K562 (cell line): ENCODE results near the gene SORCS2. TPM values are rescaled to one million over a fixed set of nuclear protein-coding genes. Genes with fewer than 3 reads are reported as not detected.

Source experiments
- CLOCK ChIP-seq: fragments of 250-450 bp; sonication (Bioruptor Pico); IDR thresholded peaks from 2 replicates; pipeline ENCODE4 v1.4.0; 2020; ENCODE audit warnings: mild to moderate bottlenecking, moderate library complexity, borderline replicate concordance
- JUN ChIP-seq, 2 experiments: sonication (generic) in 1 of 2; formaldehyde crosslinking in 1 of 2; IDR thresholded peaks; 2 replicates each; pipeline versions ENCODE4 v1.6.1 to v1.8.0; 2012 to 2022; ENCODE audit warnings: borderline replicate concordance in 2 of 2, mild to moderate bottlenecking in 2 of 2, improper control_type of control experiment in 1 of 2, low read depth in 1 of 2, low read length in 1 of 2, missing genetic modification reagents in 1 of 2
- LCOR ChIP-seq: sonication (generic); formaldehyde crosslinking; IDR thresholded peaks from 2 replicates; pipeline ENCODE4 v1.8.0; 2022; ENCODE audit warnings: mild to moderate bottlenecking, missing genetic modification reagents
- NR3C1 ChIP-seq: sonication (generic); formaldehyde crosslinking; IDR thresholded peaks from 2 replicates; pipeline ENCODE4 v1.8.1; 2022; ENCODE audit warnings: missing genetic modification reagents
- POLR2AphosphoS2 ChIP-seq: IDR thresholded peaks from 2 replicates; pipeline ENCODE4 v1.6.1; 2012; ENCODE audit warnings: low read length, improper control_type of control experiment
- PTTG1 ChIP-seq: fragments of 450-650 bp; IDR thresholded peaks from 2 replicates; pipeline ENCODE4 v1.6.1; 2016; ENCODE audit warnings: low read depth, mild to moderate bottlenecking, missing genetic modification characterization, missing compliant biosample characterization
- ZNF23 ChIP-seq: fragments of 250-450 bp; sonication (Bioruptor Pico); IDR thresholded peaks from 2 replicates; pipeline ENCODE4 v1.4.0; 2020; ENCODE audit warnings: mild to moderate bottlenecking
- polyA plus RNA-seq, 8 experiments: library from polyadenylated mRNA; depleted of rRNA in 4 of 8; stranded (reverse) in 5 of 8; unstranded in 3 of 8; fragments of >200 nt; fragmentation: Nextera tagmentation in 2 of 8; fragmentation: Illumina TruSeq in 1 of 8; extraction: Ambion mirVana in 2 of 8; extraction: Trizol in 1 of 8; gene quantifications; 2 replicates each; pipeline versions ENCODE4 v1.2.1 to v1.2.3, GENCODE V29; 2011 to 2014; ENCODE audit warnings: inconsistent platforms in 1 of 8, missing spikeins in 1 of 8
- total RNA-seq, 7 experiments: library from RNA; depleted of rRNA in 6 of 7; stranded (reverse); fragments of >200 nt in 6 of 7; fragmentation: Illumina TruSeq in 2 of 7; extraction: Trizol in 2 of 7; gene quantifications; 2 replicates each; pipeline versions ENCODE4 v1.2.1 to v1.2.3, GENCODE V29; 2011 to 2021; ENCODE audit warnings: low replicate concordance in 1 of 7
- TF ChIP-seq, protein P1 (sequence below), 2 experiments: fragments of 450-650 bp in 1 of 2; sonication (generic) in 1 of 2; formaldehyde crosslinking in 1 of 2; IDR thresholded peaks in 1 of 2; conservative IDR thresholded peaks in 1 of 2; 2 replicates each; pipeline versions ENCODE4 v1.6.1 to v1.8.1; 2016 to 2023; ENCODE audit warnings: mild to moderate bottlenecking in 2 of 2, moderate library complexity in 2 of 2, inconsistent platforms in 1 of 2, missing genetic modification reagents in 1 of 2

Gene SORCS2
- total and polyA plus RNA-seq, 9 of the 15 experiments (the other 6 are each of a cell fraction or from before 2014, with no cell fraction given) = not detected

- TF ChIP-seq CLOCK (CRISPR knock-in tag) (no peak), POLR2AphosphoS2 (no peak), NR3C1 (CRISPR knock-in tag) (no peak), ZNF23 (CRISPR knock-in tag) (no peak), PTTG1 (no peak), JUN (IDR thresholded peaks at IDR 0.05; ENCODE audit: borderline replicate concordance, low read depth, low read length) (no peak), JUN (CRISPR knock-in tag; IDR thresholded peaks at IDR 0.05; ENCODE audit: borderline replicate concordance) (no peak), LCOR (CRISPR knock-in tag) (no peak)
- TF ChIP-seq, protein P1, sequence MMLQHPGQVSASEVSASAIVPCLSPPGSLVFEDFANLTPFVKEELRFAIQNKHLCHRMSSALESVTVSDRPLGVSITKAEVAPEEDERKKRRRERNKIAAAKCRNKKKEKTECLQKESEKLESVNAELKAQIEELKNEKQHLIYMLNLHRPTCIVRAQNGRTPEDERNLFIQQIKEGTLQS (IDR thresholded peaks at IDR 0.05) = no peak
- TF ChIP-seq, protein P1 (CRISPR knock-in tag; conservative IDR thresholded peaks at IDR 0.05) = no peak
- TF ChIP-seq, all 486 proteins: peak for 0
Observed at GRCh38 chr4:7675136-7675535, 482.8 kb downstream of the SORCS2 start (continued).
